GM21576 (cell line): Measurements from ENCODE around the gene CRB3.
A peak's percentile ranks its signal among the peaks of the same experiment; 100 is the strongest.

ENCODE experiments used
- ATAC-seq: cut with Tn5 transposase; IDR thresholded peaks from one replicate; pipeline ENCODE4 v1.9.1; 2021; ENCODE audit warnings: mild to moderate bottlenecking, moderate library complexity; ENCODE audit not compliant: unreplicated experiment

The CRB3 gene

GRCh38 chr19:6431891-6432290 is 32.2 kb upstream of the CRB3 start:
- no peak for ATAC-seq

- ATAC-seq, result no peak
Observed at GRCh38 chr19:6433165-6433564, 30.9 kb upstream of the CRB3 start.

GRCh38 chr19:6433663-6434062 is 30.4 kb upstream of the CRB3 start, which contains the start of gene SLC25A41:
SLC25A41 (minus strand) TSS chr19:6433763; CDS start chr19:6433693, 70 bp downstream.
- no peak for ATAC-seq

GRCh38 chr19:6439743-6440142 is 24.3 kb upstream of the CRB3 start:
- ATAC-seq, result no peak

- no peak for ATAC-seq
Observed at GRCh38 chr19:6440905-6441304, 23.2 kb upstream of the CRB3 start.

- ATAC-seq, result no peak
Observed at GRCh38 chr19:6442087-6442688, 21.9 kb upstream of the CRB3 start.

GRCh38 chr19:6443986-6444385 is 20.1 kb upstream of the CRB3 start:
- no peak for ATAC-seq

GRCh38 chr19:6446452-6446851 is 17.6 kb upstream of the CRB3 start:
- no peak for ATAC-seq

GRCh38 chr19:6448045-6448444 is 16.0 kb upstream of the CRB3 start:
- no peak for ATAC-seq

GRCh38 chr19:6450166-6450565 is 13.9 kb upstream of the CRB3 start:
- no peak for ATAC-seq

GRCh38 chr19:6451583-6452222 is 12.4 kb upstream of the CRB3 start:
- ATAC-seq, result no peak

GRCh38 chr19:6452223-6452614 is 11.9 kb upstream of the CRB3 start:
- no peak for ATAC-seq

- no peak for ATAC-seq
Observed at GRCh38 chr19:6452899-6453298, 11.2 kb upstream of the CRB3 start.

GRCh38 chr19:6453951-6454565 is 10.0 kb upstream of the CRB3 start:
- no peak for ATAC-seq

- ATAC-seq, result no peak
Observed at GRCh38 chr19:6455924-6456323, 8.1 kb upstream of the CRB3 start.

- ATAC-seq, result no peak
Observed at GRCh38 chr19:6457958-6458694, 5.9 kb upstream of the CRB3 start.

- no peak for ATAC-seq
Observed at GRCh38 chr19:6458695-6459261, 5.3 kb upstream of the CRB3 start.

GRCh38 chr19:6459262-6460098 is 4.6 kb upstream of the CRB3 start, which contains the start of gene SLC25A23:
SLC25A23 (minus strand) TSS chr19:6459792; CDS start chr19:6459628, 164 bp downstream.
- peak; percentile 22 for ATAC-seq

- ATAC-seq, result peak; percentile 69
Observed at GRCh38 chr19:6460099-6460884, 3.8 kb upstream of the CRB3 start.

- no peak for ATAC-seq
Observed at GRCh38 chr19:6465006-6465405, 935 bp downstream of the CRB3 start.
